ENCODE measurements around the gene C19orf18. TPM values are rescaled to one million over a fixed set of nuclear protein-coding genes. Genes with fewer than 3 reads are reported as not detected.
A peak's percentile ranks its signal among the peaks of the same experiment; 100 is the strongest.

The C19orf18 gene
- total RNA-seq, 1 experiment from 2014 or later: 0.40 TPM

DNA sequence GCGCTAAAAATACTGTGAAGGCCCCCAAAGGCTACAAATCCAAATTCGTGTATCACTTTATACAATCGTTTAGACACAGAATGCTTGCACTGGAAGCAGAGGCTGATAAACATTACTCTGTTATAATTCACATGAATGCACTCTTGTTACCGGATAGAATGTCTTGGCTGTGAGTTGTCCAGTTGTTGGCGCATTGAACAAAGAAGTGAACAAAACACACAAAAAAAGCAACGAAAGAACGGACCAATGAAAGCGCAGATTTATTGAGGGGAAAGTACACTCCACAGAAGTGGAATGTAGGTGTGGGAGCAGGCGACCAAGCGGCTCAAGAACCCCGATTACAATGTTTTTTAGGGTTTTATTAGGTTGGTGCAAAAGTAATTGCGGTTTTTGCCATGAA is 38.6 kb downstream of the C19orf18 start:
- Histone ChIP-seq H2AFZ (ENCODE audit: low read length) (no peak overlapping the region), H3K27me3 (ENCODE audit: low read length) (no peaks in the 10 kb centered on the region), H4K20me1 (ENCODE audit: low read length) (no peaks in the 10 kb centered on the region), H3K9ac (ENCODE audit: low read length) (no peak overlapping the region), H3F3A (ENCODE audit: low read length, unreplicated experiment) (no peaks in the 10 kb centered on the region), H3K36me3 (ENCODE audit: low read depth, low read length) (peaks cover 36% of the 10 kb centered on the region), H3K4me2 (ENCODE audit: low read length) (no peak overlapping the region), H3K4me1 (ENCODE audit: insufficient read depth, low read length) (no peaks in the 10 kb centered on the region), H3K79me2 (ENCODE audit: low read length) (no peaks in the 10 kb centered on the region), H3K27ac (ENCODE audit: low read length) (no peak overlapping the region), H3K9me3 (ENCODE audit: low read length) (peaks cover 65% of the 10 kb centered on the region), H3K9me2 (replicated peaks; ENCODE audit: low read length) (no peaks in the 10 kb centered on the region), H3K4me3 (ENCODE audit: low read length) (no peak overlapping the region)
- intact Hi-C loops (cut with micrococcal nuclease): no loop called here
- no peak for ATAC-seq
- CTCF ChIA-PET: interaction anchor here (0.6 kb wide), 1 partner anchor 142 kb away, joined by 4 read pairs; no protein-coding TSS in a partner anchor
- BruUV-seq (replicated peaks): no TSS peak
- POLR2A ChIA-PET (ENCODE audit: unreplicated experiment): no interaction called here
- TF ChIP-seq EZH2phosphoT487 (IDR thresholded peaks at IDR 0.05; ENCODE audit: borderline replicate concordance, low read length) (no peak), EZH2 (IDR thresholded peaks at IDR 0.05; ENCODE audit: low read length, unreplicated experiment) (no peak)
- TF ChIP-seq, protein P1, sequence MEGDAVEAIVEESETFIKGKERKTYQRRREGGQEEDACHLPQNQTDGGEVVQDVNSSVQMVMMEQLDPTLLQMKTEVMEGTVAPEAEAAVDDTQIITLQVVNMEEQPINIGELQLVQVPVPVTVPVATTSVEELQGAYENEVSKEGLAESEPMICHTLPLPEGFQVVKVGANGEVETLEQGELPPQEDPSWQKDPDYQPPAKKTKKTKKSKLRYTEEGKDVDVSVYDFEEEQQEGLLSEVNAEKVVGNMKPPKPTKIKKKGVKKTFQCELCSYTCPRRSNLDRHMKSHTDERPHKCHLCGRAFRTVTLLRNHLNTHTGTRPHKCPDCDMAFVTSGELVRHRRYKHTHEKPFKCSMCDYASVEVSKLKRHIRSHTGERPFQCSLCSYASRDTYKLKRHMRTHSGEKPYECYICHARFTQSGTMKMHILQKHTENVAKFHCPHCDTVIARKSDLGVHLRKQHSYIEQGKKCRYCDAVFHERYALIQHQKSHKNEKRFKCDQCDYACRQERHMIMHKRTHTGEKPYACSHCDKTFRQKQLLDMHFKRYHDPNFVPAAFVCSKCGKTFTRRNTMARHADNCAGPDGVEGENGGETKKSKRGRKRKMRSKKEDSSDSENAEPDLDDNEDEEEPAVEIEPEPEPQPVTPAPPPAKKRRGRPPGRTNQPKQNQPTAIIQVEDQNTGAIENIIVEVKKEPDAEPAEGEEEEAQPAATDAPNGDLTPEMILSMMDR (conservative IDR thresholded peaks at IDR 0.05; ENCODE audit: low read depth, low read length): no peak
- no peak for DNase-seq

- TSS peak; percentile 47 for BruUV-seq (replicated peaks)
- CTCF ChIA-PET: no interaction called here
- no peak within 1 kb of the TSS for H3K9ac ChIP-seq (ENCODE audit: low read length)
- no peak within 1 kb of the TSS for H2AFZ ChIP-seq (ENCODE audit: low read length)
- no peaks in the 10 kb centered on the region for H3K27me3 ChIP-seq (ENCODE audit: low read length)
- TF ChIP-seq EZH2 (IDR thresholded peaks at IDR 0.05; ENCODE audit: low read length, unreplicated experiment) (no peak), EZH2phosphoT487 (IDR thresholded peaks at IDR 0.05; ENCODE audit: borderline replicate concordance, low read length) (no peak)
- TF ChIP-seq, protein P1 (conservative IDR thresholded peaks at IDR 0.05; ENCODE audit: low read depth, low read length): no peak
- H3K4me1 ChIP-seq (ENCODE audit: insufficient read depth, low read length): no peaks in the 10 kb centered on the region
- intact Hi-C loops (cut with micrococcal nuclease): no loop called here
- H3K4me3 ChIP-seq (ENCODE audit: low read length): no peak within 1 kb of the TSS
- H3K4me2 ChIP-seq (ENCODE audit: low read length): no peak within 1 kb of the TSS
- peaks cover 60% of the 10 kb centered on the region for H3K9me3 ChIP-seq (ENCODE audit: low read length)
- H3F3A ChIP-seq (ENCODE audit: low read length, unreplicated experiment): no peaks in the 10 kb centered on the region
- H3K79me2 ChIP-seq (ENCODE audit: low read length): no peaks in the 10 kb centered on the region
- no peaks in the 10 kb centered on the region for H3K9me2 ChIP-seq (replicated peaks; ENCODE audit: low read length)
- no peaks in the 10 kb centered on the region for H4K20me1 ChIP-seq (ENCODE audit: low read length)
- H3K27ac ChIP-seq (ENCODE audit: low read length): no peak within 1 kb of the TSS
- peaks cover 30% of the 10 kb centered on the region for H3K36me3 ChIP-seq (ENCODE audit: low read depth, low read length)
- no peak for ATAC-seq
- no peak for DNase-seq
- POLR2A ChIA-PET (ENCODE audit: unreplicated experiment): no interaction called here
Measured at GRCh38 chr19:57934820-57935665, 39.3 kb downstream of the C19orf18 start, which contains the start of gene ZNF418. Gene ZNF418, minus strand, starts transcription at chr19:57935402. Its CDS starts 1,580 bp downstream, at chr19:57933822.

- Histone ChIP-seq H3K36me3 (ENCODE audit: low read depth, low read length) (no peaks in the 10 kb centered on the region), H3K4me3 (ENCODE audit: low read length) (no peak overlapping the region), H2AFZ (ENCODE audit: low read length) (no peak overlapping the region), H3K9me2 (replicated peaks; ENCODE audit: low read length) (no peaks in the 10 kb centered on the region), H3F3A (ENCODE audit: low read length, unreplicated experiment) (no peaks in the 10 kb centered on the region), H3K9me3 (ENCODE audit: low read length) (peaks cover 52% of the 10 kb centered on the region), H4K20me1 (ENCODE audit: low read length) (no peaks in the 10 kb centered on the region), H3K27ac (ENCODE audit: low read length) (no peak overlapping the region), H3K4me2 (ENCODE audit: low read length) (no peak overlapping the region), H3K79me2 (ENCODE audit: low read length) (no peaks in the 10 kb centered on the region), H3K4me1 (ENCODE audit: insufficient read depth, low read length) (no peaks in the 10 kb centered on the region), H3K9ac (ENCODE audit: low read length) (no peak overlapping the region), H3K27me3 (ENCODE audit: low read length) (no peaks in the 10 kb centered on the region)
- no TSS peak for BruUV-seq (replicated peaks)
- intact Hi-C loops (cut with micrococcal nuclease): no loop called here
- TF ChIP-seq, protein P1 (conservative IDR thresholded peaks at IDR 0.05; ENCODE audit: low read depth, low read length): no peak
- TF ChIP-seq EZH2phosphoT487 (IDR thresholded peaks at IDR 0.05; ENCODE audit: borderline replicate concordance, low read length): no peak
- TF ChIP-seq EZH2 (IDR thresholded peaks at IDR 0.05; ENCODE audit: low read length, unreplicated experiment): no peak
- POLR2A ChIA-PET (ENCODE audit: unreplicated experiment): no interaction called here
- no peak for ATAC-seq
- CTCF ChIA-PET: no interaction called here
- no peak for DNase-seq
Measured at GRCh38 chr19:57927587-57927986, 46.7 kb downstream of the C19orf18 start.

All from PC-3 (cell line).